HepG2 (cell line): ENCODE measurements around the gene ARG2. TPM values are rescaled to one million over a fixed set of nuclear protein-coding genes. Genes with fewer than 3 reads are reported as not detected.

Experiments used
- ARID3A ChIP-seq: IDR thresholded peaks from 2 replicates; pipeline ENCODE4 v1.6.1; 2012; ENCODE audit warnings: low read depth, low read length, improper control_type of control experiment
- FOXM1 ChIP-seq: sonication (generic); formaldehyde crosslinking; IDR thresholded peaks from 2 replicates; pipeline ENCODE4 v1.5.0; 2020; ENCODE audit warnings: missing genetic modification reagents
- MAFF ChIP-seq: IDR thresholded peaks from 2 replicates; pipeline ENCODE4 v1.6.1; 2011; ENCODE audit warnings: low read depth, low read length, improper control_type of control experiment
- PPARG ChIP-seq: conservative IDR thresholded peaks from 2 replicates; pipeline ENCODE4 v1.6.1; 2016; ENCODE audit warnings: missing biosample characterization, missing genetic modification reagents
- RERE ChIP-seq: IDR thresholded peaks from 2 replicates; pipeline ENCODE4 v1.6.1; 2016; ENCODE audit warnings: low read depth, missing genetic modification reagents, missing compliant biosample characterization
- REST ChIP-seq, 2 experiments: IDR thresholded peaks; 2 replicates each; pipeline ENCODE4 v1.6.1; 2011 to 2012; ENCODE audit warnings: low read length in 2 of 2, borderline replicate concordance in 1 of 2, low read depth in 1 of 2, mild to moderate bottlenecking in 1 of 2, moderate library complexity in 1 of 2
- THRA ChIP-seq: sonication (generic); formaldehyde crosslinking; IDR thresholded peaks from 2 replicates; pipeline ENCODE4 v1.4.0; 2020; ENCODE audit warnings: missing genetic modification reagents, borderline replicate concordance
- ZBTB38 ChIP-seq: sonication (generic); formaldehyde crosslinking; IDR thresholded peaks from 2 replicates; pipeline ENCODE4 v1.5.1; 2020; ENCODE audit warnings: mild to moderate bottlenecking, missing genetic modification reagents
- ZNF281 ChIP-seq: sonication (generic); formaldehyde crosslinking; IDR thresholded peaks from 2 replicates; pipeline ENCODE4 v1.4.0; 2020; ENCODE audit warnings: missing genetic modification reagents, borderline replicate concordance
- ZNF710 ChIP-seq: sonication (generic); formaldehyde crosslinking; IDR thresholded peaks from 2 replicates; pipeline ENCODE4 v1.5.0; 2020; ENCODE audit warnings: mild to moderate bottlenecking, missing genetic modification reagents, borderline replicate concordance
- polyA plus RNA-seq, 8 experiments: library from polyadenylated mRNA; depleted of rRNA in 3 of 8; stranded (reverse) in 7 of 8; unstranded in 1 of 8; fragments of >200 nt; fragmentation: Illumina TruSeq in 4 of 8; extraction: Trizol in 4 of 8; gene quantifications; 2 replicates each; pipeline versions ENCODE4 v1.2.1 to v1.2.3, GENCODE V29; 2011 to 2016; ENCODE audit warnings: low read depth in 4 of 8, missing spikeins in 1 of 8, mixed read lengths in 1 of 8; ENCODE audit not compliant: insufficient read depth in 1 of 8
- total RNA-seq, 5 experiments: library from RNA; depleted of rRNA; stranded (reverse); fragments of >200 nt; fragmentation: Illumina TruSeq; extraction: Trizol; gene quantifications; 2 replicates each; pipeline ENCODE4 v1.2.3, GENCODE V29; 2016; ENCODE audit warnings: low read depth in 1 of 5

ARG2 gene
- total and polyA plus RNA-seq, 2 of the 13 experiments (the other 11 are each of a cell fraction or from before 2014, with no cell fraction given), result 37.5 to 73.6 TPM

- TF ChIP-seq RERE (CRISPR knock-in tag), result no peak
- TF ChIP-seq ZNF710, result peak; percentile 53; the same call in 1 of the 2 replicates
- TF ChIP-seq ZNF281, result peak; percentile 89; the same call in 1 of the 2 replicates
- peak; percentile 47; the same call in 1 of the 2 replicates for TF ChIP-seq MAFF
- TF ChIP-seq PPARG, result 0 out of 2 replicates have a peak, but pooled peaks have one; percentile 26
- TF ChIP-seq ZBTB38 (CRISPR knock-in tag), result peak; percentile 42; the same call in 1 of the 2 replicates
- TF ChIP-seq THRA (CRISPR knock-in tag), result no peak
- TF ChIP-seq FOXM1, result no peak
- TF ChIP-seq ARID3A, result peak; percentile 35; the same call in 1 of the 2 replicates
- no peak for TF ChIP-seq REST (IDR thresholded peaks at IDR 0.05; ENCODE audit: borderline replicate concordance in 1 of 2, low read depth in 1 of 2, low read length in 2 of 2)
Measured at GRCh38 chr14:67622675-67623074, 3.0 kb downstream of the ARG2 start (continued).
